GM21447 (cell line): ENCODE measurements around the gene ASCL2.
"Not testable (repeated sequence)": the region's sequence is repeated elsewhere in the genome, so short reads cannot be mapped to it uniquely, and the experiment has no call there.

ENCODE experiments used
- ATAC-seq: cut with Tn5 transposase; IDR thresholded peaks from one replicate; pipeline ENCODE4 v1.9.1; 2021; ENCODE audit not compliant: unreplicated experiment

ASCL2 gene

DNA sequence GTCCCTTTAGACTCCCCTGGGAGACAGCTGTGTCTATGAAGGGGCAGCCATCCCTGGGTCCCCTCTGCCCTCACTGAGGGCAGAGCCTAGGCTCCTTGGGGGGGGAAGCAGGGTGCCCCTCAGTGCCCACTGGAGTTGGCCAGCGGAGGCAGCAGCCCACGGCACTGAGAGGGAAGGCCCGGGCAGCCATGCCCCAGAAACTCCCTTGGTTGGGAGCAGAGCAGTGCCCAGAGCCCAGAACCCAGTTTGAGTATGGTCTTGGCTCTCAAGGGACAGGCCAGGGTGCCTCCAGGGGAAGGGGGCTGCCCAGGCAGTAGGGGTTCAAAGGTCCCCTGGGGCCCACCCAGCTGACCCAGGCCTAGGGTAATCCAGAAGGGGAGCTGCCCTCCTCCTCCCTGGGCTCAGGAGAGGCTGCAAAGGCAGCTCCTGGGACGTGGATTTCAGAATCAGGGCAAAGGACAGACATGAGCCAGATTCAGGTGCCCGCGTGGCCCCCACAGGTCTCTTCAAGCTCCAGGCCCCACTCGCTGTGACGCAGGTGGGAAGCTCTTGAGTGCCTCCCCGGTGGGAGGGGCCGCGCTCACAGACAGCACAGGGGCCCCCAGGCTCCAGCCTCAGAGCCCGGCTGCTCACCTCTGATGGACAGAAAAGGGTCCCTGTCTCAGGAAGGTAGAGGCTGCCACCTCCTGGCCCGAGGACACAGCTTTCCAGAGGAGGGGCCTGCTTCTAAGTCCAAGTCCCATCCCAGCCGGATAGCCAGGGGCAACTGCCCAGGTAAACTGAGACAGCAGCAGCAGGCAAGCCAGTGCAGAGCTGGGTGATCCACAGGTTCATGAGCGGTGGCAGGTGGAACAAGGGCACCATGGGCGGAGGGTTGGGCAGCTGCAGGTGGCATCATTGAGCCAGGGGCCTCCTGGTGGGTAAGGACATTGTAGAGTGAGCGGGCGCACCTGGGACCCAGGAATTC, 28.7 kb upstream of the ASCL2 start:
- no peak for ATAC-seq

GRCh38 chr11:2298131-2298794, 27.9 kb upstream of the ASCL2 start:
- ATAC-seq: no peak

- no peak for ATAC-seq
Measured at GRCh38 chr11:2297623-2298030, 27.2 kb upstream of the ASCL2 start.

DNA sequence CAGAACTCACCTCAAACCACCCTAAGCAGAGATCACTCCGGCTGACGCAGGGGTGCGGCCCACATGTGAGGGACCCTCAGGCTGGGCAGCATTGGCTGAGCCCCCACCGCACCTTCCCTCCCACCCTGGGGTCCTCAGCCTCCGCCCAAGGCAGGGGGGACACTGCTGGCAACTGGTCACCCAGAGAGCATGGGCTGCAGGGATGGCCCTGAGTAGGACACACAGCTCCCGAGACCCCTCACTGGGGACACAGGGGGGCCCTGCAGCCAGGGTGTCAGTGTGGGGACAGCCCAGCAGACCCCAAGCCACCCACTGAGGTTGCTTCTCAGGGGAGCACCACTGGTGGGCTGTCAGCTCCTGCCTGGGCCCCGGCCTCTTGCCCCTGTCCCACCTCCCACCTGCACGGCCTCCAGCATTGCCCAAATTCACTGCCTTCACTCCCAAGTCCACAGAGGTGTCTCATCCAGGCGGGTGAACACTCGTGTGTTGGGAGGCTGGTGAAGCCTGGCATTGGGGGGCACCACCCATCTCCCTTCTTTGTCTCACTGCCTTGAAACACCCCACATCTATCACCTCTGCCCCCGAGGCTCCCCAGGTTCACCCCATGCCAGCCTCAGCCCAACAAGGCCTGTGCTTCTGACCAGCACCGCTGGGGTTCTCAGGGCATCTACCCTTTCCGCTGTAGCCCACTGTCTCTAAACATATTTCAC, 26.7 kb upstream of the ASCL2 start:
- ATAC-seq: no peak

GRCh38 chr11:2295971-2296912, 25.9 kb upstream of the ASCL2 start:
- no peak for ATAC-seq

DNA sequence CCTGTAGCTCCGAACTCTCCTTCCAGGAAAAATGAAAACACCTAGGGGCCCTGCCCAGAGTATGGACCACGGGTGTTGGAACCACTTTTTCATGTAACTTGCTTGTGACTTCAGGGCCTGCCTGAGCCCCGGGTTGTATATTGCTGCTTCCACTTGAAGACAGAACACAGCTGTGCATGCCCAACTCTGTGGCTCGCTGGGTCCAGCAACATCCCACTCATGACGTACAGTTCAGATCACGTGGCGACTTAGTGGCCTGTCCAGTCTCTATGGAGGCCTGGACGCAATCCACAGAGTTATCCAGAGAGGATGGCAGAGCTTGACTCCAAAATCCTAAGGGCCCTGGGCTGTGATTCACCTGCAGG, 24.5 kb upstream of the ASCL2 start:
- no peak for ATAC-seq

DNA sequence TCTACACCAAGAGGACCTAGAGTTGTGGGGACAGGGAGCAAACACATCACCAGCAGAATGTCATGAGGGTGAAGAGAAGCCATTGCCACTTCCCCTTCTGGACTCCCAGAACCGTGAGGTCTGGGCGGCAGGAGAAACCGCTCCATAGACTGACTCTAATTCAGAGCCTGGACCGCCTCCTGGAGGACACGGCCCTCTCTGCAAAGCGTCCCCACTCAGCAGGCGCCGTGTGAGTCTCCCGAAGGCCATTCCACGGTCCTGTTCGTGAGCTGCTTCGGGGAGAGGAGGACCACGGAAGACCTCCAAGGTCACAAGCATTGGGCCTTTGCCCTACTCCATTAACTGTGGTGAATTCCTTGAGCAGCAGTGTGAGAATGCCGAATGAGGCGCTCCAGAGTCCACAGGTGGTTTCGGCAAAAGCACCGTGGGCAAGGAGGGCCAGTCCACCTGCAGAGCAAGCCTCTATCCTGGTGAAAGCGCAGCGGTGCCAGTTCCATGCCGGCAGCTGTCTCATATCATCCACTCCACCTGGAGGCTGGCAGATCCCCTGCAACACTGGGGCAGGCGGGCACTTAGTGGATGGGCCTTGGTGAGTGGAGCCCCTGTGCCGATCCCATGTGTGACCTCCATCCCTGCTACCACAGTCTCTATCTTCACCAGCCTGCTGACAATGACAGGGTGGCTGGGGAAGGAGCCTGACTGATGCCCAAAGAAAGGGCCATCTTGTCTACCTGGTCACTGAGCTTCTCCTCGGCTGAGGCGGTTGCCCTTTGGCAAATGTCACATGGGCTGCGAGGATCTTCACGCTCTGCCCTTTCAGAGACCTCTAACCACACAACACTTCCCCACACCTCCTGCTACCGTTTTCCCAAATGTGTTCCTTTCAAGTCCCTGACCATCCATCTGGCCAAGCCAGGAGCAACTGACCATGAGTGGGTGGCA, 23.9 kb upstream of the ASCL2 start:
- ATAC-seq: no peak

DNA sequence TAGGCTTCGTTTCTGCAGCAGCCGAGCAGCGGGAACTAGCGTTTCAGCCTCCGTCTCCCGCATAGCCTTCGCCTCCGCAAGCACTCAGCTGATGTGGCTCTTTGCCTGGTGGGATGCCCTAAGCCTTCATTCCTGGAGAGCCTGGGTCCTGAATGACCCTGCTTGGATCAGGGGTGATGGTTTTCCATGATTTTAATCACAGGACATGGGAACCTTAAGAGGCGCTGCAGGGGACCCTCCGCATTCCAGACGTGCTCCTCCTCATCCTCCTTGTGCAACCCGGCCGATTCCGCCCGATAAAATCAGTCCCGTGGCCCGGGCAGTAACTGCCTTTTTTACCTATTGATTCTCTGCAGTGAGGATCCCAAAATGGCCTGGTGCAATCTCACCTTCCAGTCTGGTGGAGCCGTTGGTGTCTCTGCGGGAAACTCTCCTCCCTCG, 23.2 kb upstream of the ASCL2 start:
- no peak for ATAC-seq

DNA sequence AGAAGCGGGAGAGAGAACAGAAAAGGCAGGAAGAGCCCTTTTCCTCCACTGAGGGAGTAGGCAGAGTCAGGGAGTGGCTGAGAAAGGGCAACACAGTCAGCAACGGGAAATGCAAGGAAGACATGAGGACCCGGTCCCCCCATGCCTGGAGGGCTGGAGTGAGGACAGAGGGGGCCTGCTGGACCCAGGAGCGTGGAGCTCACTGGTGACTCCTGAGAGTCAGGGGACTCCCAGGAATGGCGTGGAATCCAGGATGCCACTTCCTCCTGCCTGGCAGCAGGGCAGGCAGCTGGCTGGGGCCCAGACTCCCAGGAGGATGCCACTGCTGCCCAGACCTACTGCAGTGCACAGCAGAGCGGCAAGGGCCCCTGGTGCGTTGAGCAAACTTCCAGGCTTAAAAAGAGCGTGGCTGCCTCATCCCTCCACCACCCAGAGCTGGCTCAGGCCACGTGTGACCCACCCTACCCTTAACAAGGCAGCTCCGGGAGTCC, 20.0 kb upstream of the ASCL2 start:
- no peak for ATAC-seq

DNA sequence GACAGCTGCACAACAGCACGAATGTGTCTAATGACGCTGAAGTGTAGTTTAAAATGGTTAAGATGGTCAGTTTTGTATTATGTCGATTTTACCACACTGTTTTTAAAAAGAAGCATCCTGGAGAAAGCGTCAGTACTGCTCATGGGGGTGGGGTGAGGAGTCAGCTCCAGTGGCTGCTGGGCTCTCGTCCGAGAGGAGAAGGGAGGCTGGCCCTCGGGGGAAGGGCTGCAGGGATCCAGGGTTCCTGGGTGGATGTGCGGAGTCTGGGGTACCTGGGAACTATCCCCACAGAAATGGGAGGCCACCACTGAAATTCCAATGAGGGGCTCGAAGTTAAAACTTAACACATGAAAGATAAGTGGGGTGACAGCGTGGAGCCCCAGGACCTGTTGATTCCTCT, 19.5 kb upstream of the ASCL2 start:
- ATAC-seq: no peak

DNA sequence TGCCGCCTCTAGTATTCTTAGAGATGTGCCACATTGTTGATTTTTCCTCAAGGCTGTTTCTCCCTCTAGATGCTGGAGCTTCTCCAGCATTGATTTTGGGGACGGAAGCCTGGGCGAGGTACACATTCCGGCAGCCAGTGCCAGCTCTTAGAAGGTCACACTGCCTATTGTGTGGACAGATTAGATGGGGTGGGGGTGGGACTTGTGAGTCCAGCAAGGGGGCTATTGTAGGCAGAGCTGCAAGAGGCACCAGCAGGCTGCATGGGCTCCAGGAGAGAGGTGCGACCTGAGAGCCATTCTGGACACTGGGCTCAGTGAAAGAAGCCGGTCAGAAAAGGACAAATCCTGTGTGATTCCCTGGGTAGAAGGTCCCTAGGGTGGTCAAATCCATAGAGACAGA, 19.0 kb upstream of the ASCL2 start:
- no peak for ATAC-seq

- no peak for ATAC-seq
Measured at GRCh38 chr11:2287091-2287490, 16.7 kb upstream of the ASCL2 start.

- not testable (repeated sequence) for ATAC-seq
Measured at GRCh38 chr11:2286350-2286749, 16.0 kb upstream of the ASCL2 start.

DNA sequence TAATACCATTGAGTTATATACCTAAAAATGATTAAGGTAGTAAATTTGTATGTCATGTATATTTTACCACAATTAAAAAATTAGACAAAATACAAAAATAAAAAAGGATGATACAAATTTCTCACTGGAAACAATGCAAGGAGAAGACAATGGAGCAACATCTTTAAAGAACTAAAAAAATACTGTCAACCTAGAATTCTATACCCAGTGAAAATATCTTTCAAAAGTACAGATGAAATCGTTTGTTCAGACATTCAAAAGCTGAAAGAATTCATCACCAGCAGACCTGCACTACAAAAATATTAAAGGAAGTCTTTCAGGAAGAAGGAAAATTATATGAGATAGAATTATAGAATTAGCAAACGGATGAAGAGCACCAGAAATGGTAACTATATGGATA, 9.8 kb upstream of the ASCL2 start:
- no peak for ATAC-seq

GRCh38 chr11:2277933-2278523, 7.6 kb upstream of the ASCL2 start:
- ATAC-seq: no peak

- ATAC-seq: no peak
Measured at GRCh38 chr11:2277008-2277346, 6.6 kb upstream of the ASCL2 start.

DNA sequence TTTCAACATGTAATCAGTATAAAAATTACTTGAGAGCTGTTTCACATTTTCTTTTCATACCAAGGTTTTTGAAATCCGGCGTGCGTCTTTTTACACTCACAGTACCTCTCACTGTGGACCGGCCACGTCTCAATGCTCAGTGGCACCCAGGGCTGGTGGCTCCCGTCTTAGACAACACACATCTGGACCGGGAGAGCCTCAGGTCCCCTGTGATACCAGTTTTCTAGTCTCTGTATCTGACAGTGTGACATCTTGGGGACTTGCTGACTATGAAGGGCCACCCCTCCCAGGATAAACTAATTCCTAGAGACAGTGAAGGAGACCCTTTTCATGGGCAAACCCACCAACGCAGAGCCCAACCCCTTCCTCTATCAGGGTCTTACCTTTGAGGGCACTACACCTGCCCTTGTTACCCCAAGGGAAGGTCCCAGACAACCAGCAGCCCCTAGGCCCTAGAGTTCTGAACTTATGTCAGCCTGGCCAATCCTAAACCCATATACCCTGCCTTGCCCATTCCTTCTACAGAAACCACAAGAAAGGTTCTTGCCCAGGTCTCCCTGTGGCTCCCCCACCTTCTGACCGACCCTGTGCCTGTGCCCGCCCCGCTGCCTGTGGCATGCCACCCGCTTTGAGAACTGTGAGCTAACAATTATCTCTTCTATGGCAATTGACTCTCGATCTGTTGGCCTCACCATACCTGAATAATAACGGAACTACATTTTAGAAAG, 6.1 kb upstream of the ASCL2 start:
- no peak for ATAC-seq
